H54 (cell line): ENCODE results near the gene SHC1.

ENCODE experiments used
- DNase-seq: peaks from one replicate; pipeline ENCODE4 v3.0.0; 2011; ENCODE audit warnings: low spot score, mixed read lengths; ENCODE audit not compliant: insufficient read length
- FAIRE-seq: peaks from 3 replicates; lab custom pipeline; 2011; peaks lifted over from hg19 to GRCh38; lab: Jason Lieb, UNC
- POLR2A ChIP-seq: IDR thresholded peaks from 2 replicates; pipeline ENCODE4 v1.6.1; 2011; ENCODE audit warnings: low read depth, mild to moderate bottlenecking, low read length

Gene SHC1

DNA sequence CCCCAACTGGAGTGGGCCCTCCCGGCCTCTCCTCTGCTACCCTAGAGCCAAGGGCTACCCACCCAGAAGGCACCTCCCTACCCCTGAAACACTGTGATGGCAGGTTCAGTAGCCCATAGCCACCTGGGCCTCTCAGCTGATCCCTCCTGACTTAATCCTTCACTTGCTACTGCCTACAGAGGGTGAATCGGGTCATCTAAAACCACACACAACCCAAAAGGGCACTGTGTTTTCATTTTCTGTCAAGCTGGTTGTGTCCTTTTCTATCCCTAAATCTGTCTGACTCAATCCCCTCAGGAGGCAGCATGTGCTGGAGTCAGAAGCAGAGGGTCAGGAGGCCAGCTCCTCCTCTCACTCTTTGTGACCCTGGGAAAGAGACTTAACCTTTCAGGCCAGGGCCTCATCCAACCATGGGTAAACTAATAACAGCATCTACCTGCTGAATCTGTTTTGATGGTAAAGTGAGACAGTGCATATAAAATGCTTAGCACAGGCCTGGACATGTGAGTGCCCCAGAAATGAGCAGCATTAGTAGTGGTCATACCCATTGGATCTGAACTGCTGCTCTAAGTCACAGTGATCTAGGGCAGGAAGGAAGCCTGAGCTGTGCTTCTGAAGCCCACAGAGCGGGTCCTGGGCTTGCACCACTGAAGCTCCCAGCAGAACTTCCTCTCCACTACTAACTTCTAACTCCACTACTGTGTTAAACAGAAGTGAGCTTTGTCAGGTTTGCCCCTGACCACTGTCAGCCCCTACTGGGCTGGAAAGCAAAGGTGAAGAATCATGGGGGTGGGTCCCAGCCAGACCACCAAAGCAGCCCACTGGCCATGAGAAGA, 45.0 kb downstream of the SHC1 start:
- FAIRE-seq: no peak
- DNase-seq: no peak
- no peak for TF ChIP-seq POLR2A

DNA sequence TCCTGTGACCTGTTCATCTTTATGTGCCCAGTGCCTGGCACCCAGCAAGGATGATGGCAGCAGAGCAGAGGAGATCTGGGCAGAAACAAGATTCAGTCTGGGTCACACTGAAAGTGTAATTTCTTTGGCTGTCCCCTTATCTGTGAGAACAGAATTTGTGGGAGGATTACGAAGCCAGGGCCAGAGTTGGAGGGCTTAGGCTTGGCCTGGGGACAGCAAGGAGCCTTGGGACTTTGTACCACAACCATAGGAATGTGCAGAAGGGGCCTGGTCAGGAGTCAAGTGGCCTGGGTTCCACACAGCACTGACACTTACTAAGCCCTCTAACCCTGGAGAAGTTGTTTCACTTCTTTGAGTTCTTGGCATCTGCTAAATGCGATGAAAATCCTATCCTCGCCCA, 46.9 kb downstream of the SHC1 start:
- TF ChIP-seq POLR2A: no peak
- DNase-seq (no peak), FAIRE-seq (no peak)

DNA sequence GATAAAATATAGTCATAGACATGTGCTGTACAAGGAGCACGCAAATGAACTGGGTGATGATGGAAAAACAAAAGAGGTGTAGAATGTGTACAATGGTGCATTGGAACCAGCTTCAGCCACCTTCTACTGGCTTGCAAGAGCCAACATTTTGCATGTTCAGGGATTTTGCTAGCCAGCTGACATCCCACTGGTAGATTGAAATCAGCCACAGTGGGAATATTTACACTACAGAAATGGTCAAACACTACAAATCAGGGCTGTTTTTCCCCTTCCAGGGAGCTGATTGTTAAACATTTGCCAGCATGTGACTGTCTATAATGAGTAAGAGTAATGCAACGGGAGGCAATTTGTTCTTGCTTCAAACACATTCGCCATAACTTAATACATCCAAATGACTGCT, 57.3 kb downstream of the SHC1 start:
- no peak for FAIRE-seq
- TF ChIP-seq POLR2A: no peak

DNA sequence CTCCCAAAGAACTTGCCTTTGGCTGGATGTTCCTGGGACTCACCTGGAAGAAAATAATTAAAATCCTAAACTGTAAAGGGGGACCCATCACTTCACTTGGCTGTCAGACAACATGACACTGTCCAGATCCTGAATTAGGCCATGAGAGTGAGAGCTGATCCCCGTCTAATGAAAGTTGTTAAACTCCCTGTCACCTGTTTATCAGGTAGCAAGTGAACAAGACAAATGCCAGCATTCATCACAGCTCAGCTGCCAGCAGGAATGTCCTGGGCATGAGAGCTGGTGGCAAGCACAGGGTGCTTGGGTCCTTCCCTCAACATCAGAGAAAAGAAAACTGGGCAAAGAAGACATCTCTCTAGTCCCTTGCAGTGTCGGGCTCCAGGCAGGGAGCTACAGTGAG, 57.8 kb downstream of the SHC1 start:
- no peak for FAIRE-seq
- TF ChIP-seq POLR2A: no peak

More for the DNA sequence above, 57.3 kb downstream of the SHC1 start:
- DNase-seq: no peak

More for the DNA sequence above, 57.8 kb downstream of the SHC1 start:
- DNase-seq: no peak
